Measurements from ENCODE around the gene ATP2C1. TPM values are rescaled to one million over a fixed set of nuclear protein-coding genes. Genes with fewer than 3 reads are reported as not detected.
"Not testable (repeated sequence)": the region's sequence is repeated elsewhere in the genome, so short reads cannot be mapped to it uniquely, and the experiment has no call there.

The ATP2C1 gene
- total RNA-seq, 2 donors from 2014 or later: 46.5 to 47.1 TPM

GRCh38 chr3:130969621-130970020, 75.7 kb downstream of the ATP2C1 start:
- DNase-seq (ENCODE audit: low spot score): no peak
- intact Hi-C loops (cut with DNase I): no loop called here

GRCh38 chr3:130971208-130971607, 77.3 kb downstream of the ATP2C1 start:
- intact Hi-C loops (cut with DNase I): no loop called here
- DNase-seq (ENCODE audit: low spot score): no peak

GRCh38 chr3:130972592-130972991, 78.7 kb downstream of the ATP2C1 start:
- DNase-seq (ENCODE audit: low spot score); intact Hi-C loops (cut with DNase I): not testable (repeated sequence)

GRCh38 chr3:130973406-130973805, 79.5 kb downstream of the ATP2C1 start:
- DNase-seq (ENCODE audit: low spot score): no peak
- intact Hi-C loops (cut with DNase I): no loop called here

GRCh38 chr3:130974201-130974600, 80.3 kb downstream of the ATP2C1 start:
- intact Hi-C loops (cut with DNase I): no loop called here
- DNase-seq (ENCODE audit: low spot score): no peak

- no peak for DNase-seq (ENCODE audit: low spot score)
- intact Hi-C loops (cut with DNase I): no loop called here
Observed at GRCh38 chr3:130975251-130975650, 81.4 kb downstream of the ATP2C1 start.

GRCh38 chr3:130976706-130977105, 82.8 kb downstream of the ATP2C1 start:
- no peak for DNase-seq (ENCODE audit: low spot score)
- intact Hi-C loops (cut with DNase I): no loop called here

GRCh38 chr3:130979117-130979516, 85.2 kb downstream of the ATP2C1 start:
- intact Hi-C loops (cut with DNase I): no loop called here
- no peak for DNase-seq (ENCODE audit: low spot score)

GRCh38 chr3:130981469-130981868, 87.6 kb downstream of the ATP2C1 start:
- intact Hi-C loops (cut with DNase I): no loop called here
- DNase-seq (ENCODE audit: low spot score): no peak

- intact Hi-C loops (cut with DNase I): no loop called here
- no peak for DNase-seq (ENCODE audit: low spot score)
Observed at GRCh38 chr3:130990282-130990681, 96.4 kb downstream of the ATP2C1 start.

- intact Hi-C loops (cut with DNase I): no loop called here
- DNase-seq (ENCODE audit: low spot score): no peak
Observed at GRCh38 chr3:130991126-130991525, 97.2 kb downstream of the ATP2C1 start.

GRCh38 chr3:130992344-130992743, 98.5 kb downstream of the ATP2C1 start:
- DNase-seq (ENCODE audit: low spot score): no peak
- intact Hi-C loops (cut with DNase I): no loop called here

- no peak for DNase-seq (ENCODE audit: low spot score)
- intact Hi-C loops (cut with DNase I): no loop called here
Observed at GRCh38 chr3:130997289-130997688, 103.4 kb downstream of the ATP2C1 start.

- intact Hi-C loops (cut with DNase I): no loop called here
- DNase-seq (ENCODE audit: low spot score): no peak
Observed at GRCh38 chr3:131001071-131001470, 107.2 kb downstream of the ATP2C1 start.

- DNase-seq (ENCODE audit: low spot score): no peak
- intact Hi-C loops (cut with DNase I): no loop called here
Observed at GRCh38 chr3:131004603-131005002, 110.7 kb downstream of the ATP2C1 start.

- DNase-seq (ENCODE audit: low spot score): no peak
- intact Hi-C loops (cut with DNase I): no loop called here
Observed at GRCh38 chr3:131007256-131007655, 113.4 kb downstream of the ATP2C1 start.

- intact Hi-C loops (cut with DNase I): no loop called here
- no peak for DNase-seq (ENCODE audit: low spot score)
Observed at GRCh38 chr3:131007782-131008181, 113.9 kb downstream of the ATP2C1 start.

- no peak for DNase-seq (ENCODE audit: low spot score)
- intact Hi-C loops (cut with DNase I): no loop called here
Observed at GRCh38 chr3:131008326-131008725, 114.4 kb downstream of the ATP2C1 start.

GRCh38 chr3:131009698-131010097, 115.8 kb downstream of the ATP2C1 start:
- no peak for DNase-seq (ENCODE audit: low spot score)
- intact Hi-C loops (cut with DNase I): no loop called here

- intact Hi-C loops (cut with DNase I): no loop called here
- DNase-seq (ENCODE audit: low spot score): no peak
Observed at GRCh38 chr3:131018970-131019369, 125.1 kb downstream of the ATP2C1 start.

GRCh38 chr3:131020122-131020693, 126.3 kb downstream of the ATP2C1 start:
- intact Hi-C loops (cut with DNase I): no loop called here
- DNase-seq (ENCODE audit: low spot score): no peak

GRCh38 chr3:131025539-131025938, 131.7 kb downstream of the ATP2C1 start:
- no peak for DNase-seq (ENCODE audit: low spot score)
- intact Hi-C loops (cut with DNase I): no loop called here
